Muscle layer of colon (tissue), 2 donors: ENCODE results near the gene UGT2B11.
"Not testable (repeated sequence)": the region's sequence is repeated elsewhere in the genome, so short reads cannot be mapped to it uniquely, and the experiment has no call there.

Source experiments
- H3K27ac ChIP-seq: one replicate; pipeline ENCODE4 v1.7.0; 2013; ENCODE audit warnings: low read depth, mild to moderate bottlenecking, low read length, moderate library complexity
- H3K27me3 ChIP-seq, 2 donors: one replicate each; pipeline ENCODE4 v1.7.0; 2013; ENCODE audit warnings: low read length in 2 of 2, mild to moderate bottlenecking in 2 of 2; ENCODE audit not compliant: insufficient read depth in 2 of 2, control insufficient read depth in 1 of 2
- H3K36me3 ChIP-seq: one replicate; pipeline ENCODE4 v1.7.0; 2013; ENCODE audit warnings: mild to moderate bottlenecking, low read length; ENCODE audit not compliant: insufficient read depth
- H3K4me1 ChIP-seq: one replicate; pipeline ENCODE4 v1.7.0; 2013; ENCODE audit warnings: mild to moderate bottlenecking, low read length; ENCODE audit not compliant: insufficient read depth
- H3K4me3 ChIP-seq, 2 donors: one replicate each; pipeline ENCODE4 v1.7.0; 2013; ENCODE audit warnings: low read length in 2 of 2, low read depth in 1 of 2, mild to moderate bottlenecking in 1 of 2, moderate library complexity in 1 of 2
- H3K9ac ChIP-seq: one replicate; pipeline ENCODE4 v1.7.0; 2013; ENCODE audit warnings: low read length
- H3K9me3 ChIP-seq: one replicate; pipeline ENCODE4 v1.7.0; 2013; ENCODE audit warnings: mild to moderate bottlenecking, low read length
- donor health status: abdominal sarcoma.
- donor health status: Adenocarcinoma of cecum.

Gene UGT2B11

DNA sequence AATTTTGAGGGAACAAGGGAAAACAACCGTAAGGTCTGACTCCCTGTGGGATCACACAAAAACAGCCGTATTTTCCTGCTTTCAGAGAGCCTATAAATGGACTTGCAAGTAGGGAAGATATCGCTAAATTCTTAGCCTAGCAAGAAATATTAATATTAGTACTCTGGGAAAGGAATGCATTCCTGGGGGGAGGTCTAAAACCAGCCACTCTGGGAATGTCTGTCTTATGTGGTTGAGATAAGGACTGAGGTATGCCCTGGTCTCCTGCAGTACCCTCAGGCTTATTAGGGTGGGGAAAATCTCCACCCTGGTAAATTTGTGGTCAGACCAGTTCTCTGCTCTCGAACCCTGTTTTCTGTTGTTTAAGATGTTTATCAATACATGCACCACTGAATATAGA is 16.0 kb downstream of the UGT2B11 start:
- H3K36me3 ChIP-seq, H3K4me3 ChIP-seq, H3K27ac ChIP-seq, H3K9ac ChIP-seq, H3K27me3 ChIP-seq, H3K9me3 ChIP-seq, H3K4me1 ChIP-seq: not testable (repeated sequence)

DNA sequence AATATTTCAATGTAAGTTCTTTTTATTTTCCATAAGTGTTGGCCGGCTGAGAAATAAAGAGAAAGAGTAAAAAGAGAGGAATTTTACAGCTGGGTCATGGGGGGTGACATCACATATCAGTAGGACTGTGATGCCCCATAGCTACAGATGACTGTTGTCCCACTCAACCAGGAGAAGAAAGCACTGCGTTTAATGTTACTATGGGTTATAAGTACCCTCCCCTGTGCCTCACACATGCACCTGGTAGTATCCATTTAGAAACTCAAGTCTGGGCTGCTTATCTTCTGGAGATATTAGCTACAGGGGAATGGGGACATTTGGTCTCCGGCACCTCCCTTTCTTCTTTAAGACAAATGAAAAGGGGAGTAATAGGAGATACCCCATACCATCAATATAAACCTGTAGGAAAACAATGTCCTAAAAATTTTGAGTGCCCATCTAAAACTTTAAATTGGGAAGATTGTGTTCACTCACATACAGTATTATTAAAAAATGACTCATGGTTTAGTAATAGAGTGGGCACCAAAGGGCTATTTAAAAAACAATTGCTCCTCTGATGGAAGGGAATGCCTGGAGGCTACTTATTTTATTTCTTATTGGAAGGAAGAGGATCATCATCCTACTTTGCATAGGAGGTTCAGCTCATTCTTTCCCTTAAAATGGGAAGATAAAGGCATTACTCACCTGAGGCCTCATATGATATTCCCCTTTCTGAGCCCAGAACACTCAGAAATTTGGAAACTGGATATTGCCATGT is 18.2 kb downstream of the UGT2B11 start:
- H3K36me3 ChIP-seq = no peaks in the 10 kb centered on the region
- H3K4me1 ChIP-seq = no peaks in the 10 kb centered on the region
- no peaks in the 10 kb centered on the region for H3K9me3 ChIP-seq
- no peak overlapping the region for H3K9ac ChIP-seq
- no peak overlapping the region for H3K27ac ChIP-seq
- no peak overlapping the region for H3K4me3 ChIP-seq
- no peaks in the 10 kb centered on the region for H3K27me3 ChIP-seq

DNA sequence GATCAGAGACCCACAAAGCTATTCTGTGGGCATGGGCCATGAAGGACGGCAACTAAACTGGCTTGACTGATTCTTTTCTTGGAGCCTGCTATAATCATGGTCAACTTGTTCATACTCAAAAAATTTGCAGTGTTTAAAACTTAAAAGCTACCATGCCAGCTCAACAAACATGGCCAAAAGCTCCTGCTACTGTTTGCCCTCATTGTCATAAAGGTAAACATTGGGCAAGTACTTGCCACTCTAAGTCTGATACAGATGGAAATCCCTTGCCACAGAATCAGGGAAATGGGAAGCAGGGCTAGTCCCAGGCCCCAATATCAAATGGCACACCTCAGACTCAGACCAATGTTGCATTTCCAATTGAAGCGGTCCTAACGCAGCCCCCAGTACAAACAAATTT is 20.4 kb downstream of the UGT2B11 start:
- H3K4me1 ChIP-seq = no peaks in the 10 kb centered on the region
- no peaks in the 10 kb centered on the region for H3K36me3 ChIP-seq
- H3K27ac ChIP-seq = no peak overlapping the region
- H3K4me3 ChIP-seq = no peak overlapping the region
- H3K9ac ChIP-seq = no peak overlapping the region
- H3K9me3 ChIP-seq = no peaks in the 10 kb centered on the region
- no peaks in the 10 kb centered on the region for H3K27me3 ChIP-seq

DNA sequence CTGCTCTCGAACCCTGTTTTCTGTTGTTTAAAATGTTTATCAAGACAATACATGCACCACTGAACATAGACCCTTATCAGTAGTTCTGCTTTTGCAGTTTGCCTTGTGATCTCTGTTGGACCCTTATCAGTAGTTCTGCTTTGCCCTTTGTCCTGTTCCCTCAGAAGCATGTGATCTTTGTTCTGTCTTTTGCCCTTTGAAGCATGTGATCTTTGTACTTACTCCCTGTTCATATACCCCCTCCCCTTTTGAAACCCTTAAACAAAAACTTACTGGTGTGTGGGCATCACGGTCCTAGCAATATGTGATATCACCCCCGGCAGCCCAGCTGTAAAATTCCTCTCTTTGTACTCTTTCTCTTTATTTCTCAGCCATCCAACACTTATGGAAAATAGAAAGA is 22.6 kb downstream of the UGT2B11 start:
- H3K36me3 ChIP-seq, H3K27ac ChIP-seq, H3K27me3 ChIP-seq, H3K4me3 ChIP-seq, H3K9me3 ChIP-seq, H3K9ac ChIP-seq, H3K4me1 ChIP-seq: not testable (repeated sequence)

DNA sequence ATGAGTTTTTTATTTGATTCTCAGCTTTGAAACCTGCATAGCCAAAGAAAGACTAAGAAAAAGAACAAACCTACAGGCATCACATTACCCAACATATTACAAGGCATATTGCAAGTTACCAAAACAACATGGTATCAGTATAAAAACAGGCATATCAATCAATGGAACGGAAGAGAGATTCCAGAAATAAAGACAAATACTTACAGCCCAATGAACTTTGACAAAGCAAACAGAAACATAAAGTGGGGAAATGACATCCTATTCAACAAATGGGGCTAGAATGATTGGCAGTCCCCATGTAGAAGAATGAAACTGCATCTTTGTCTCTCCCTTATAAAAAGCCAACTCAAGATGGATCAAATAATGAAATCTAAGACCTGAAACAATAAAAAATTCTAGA is 23.9 kb downstream of the UGT2B11 start:
- not testable (repeated sequence) for H3K27me3 ChIP-seq, H3K27ac ChIP-seq, H3K9ac ChIP-seq, H3K36me3 ChIP-seq, H3K9me3 ChIP-seq, H3K4me1 ChIP-seq, H3K4me3 ChIP-seq

DNA sequence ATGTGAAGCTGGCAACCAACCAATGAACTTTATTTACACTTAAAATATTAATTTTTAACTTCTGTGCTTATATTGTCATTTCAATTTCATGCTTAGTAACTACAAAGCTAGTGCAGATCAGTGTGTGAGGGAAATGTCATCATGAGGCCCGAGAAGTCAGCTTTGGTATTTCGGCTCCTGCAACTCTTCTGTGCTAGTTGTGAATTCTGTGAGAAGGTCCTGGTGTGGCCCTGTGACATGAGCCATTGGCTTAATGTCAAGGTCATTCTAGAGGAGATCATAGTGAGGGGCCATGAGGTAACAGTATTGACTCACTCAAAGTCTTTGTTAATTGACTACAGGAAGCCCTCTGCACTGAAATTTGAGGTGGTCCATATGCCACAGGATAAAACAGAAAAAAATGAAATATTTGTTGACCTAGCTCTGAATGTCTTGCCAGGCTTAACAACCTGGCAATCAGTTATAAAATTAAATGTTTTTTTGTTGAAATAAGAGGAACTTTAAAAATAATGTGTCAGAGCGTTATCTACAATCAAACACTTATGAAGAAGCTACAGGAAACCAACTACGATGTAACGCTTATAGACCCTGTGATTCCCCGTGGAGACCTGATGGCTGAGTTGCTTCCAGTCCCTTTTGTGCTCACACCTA is 32.9 kb downstream of the UGT2B11 start:
- H3K27me3 ChIP-seq, H3K36me3 ChIP-seq, H3K9me3 ChIP-seq, H3K4me3 ChIP-seq, H3K4me1 ChIP-seq, H3K9ac ChIP-seq, H3K27ac ChIP-seq: not testable (repeated sequence)

DNA sequence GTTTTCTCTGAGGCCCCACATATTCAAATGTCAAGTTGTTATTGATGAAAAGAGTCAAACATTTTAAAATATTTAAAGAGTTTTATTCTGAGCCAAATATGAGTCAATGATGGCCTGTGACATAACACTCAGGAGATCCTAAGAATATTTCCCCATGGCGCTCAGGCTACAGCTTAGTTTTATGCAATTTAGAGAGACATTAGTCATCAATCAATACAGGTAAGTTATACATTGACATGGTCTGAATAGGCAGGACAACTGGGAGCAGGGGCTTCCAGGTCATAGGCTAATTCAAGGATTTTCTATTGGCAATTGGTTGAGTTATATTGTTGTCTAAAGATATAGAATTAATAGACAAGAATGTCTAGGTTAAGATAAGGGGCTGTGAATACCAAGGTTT is 34.7 kb downstream of the UGT2B11 start:
- H3K27ac ChIP-seq, H3K9ac ChIP-seq, H3K36me3 ChIP-seq: not testable (repeated sequence)

DNA sequence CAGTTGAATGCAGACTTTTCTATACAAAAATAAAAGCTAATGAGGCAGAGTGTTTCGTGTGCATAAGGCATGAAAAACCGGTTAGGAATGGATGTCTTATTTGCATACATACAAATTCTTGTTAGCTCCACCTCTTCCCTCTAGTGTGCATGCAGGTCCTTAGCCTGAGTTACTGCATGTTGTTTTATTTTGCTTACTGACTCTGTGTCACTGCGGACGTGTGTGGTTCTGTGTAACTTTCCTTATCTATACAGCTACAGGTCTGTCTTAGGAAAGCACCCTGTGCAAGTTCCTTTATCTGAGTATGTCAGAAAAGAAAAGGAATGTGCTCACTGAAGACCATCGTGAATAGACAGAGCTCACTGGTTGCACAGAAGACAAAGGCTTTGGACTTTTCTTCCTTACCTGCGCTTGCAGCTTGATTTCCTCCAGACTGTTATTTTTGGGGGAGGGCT is 35.8 kb downstream of the UGT2B11 start:
- H3K4me1 ChIP-seq, H3K9ac ChIP-seq, H3K27me3 ChIP-seq, H3K4me3 ChIP-seq, H3K27ac ChIP-seq, H3K36me3 ChIP-seq, H3K9me3 ChIP-seq: not testable (repeated sequence)

More for the DNA sequence above, 34.7 kb downstream of the UGT2B11 start:
- H3K9me3 ChIP-seq, H3K4me3 ChIP-seq, H3K27me3 ChIP-seq, H3K4me1 ChIP-seq: not testable (repeated sequence)

DNA sequence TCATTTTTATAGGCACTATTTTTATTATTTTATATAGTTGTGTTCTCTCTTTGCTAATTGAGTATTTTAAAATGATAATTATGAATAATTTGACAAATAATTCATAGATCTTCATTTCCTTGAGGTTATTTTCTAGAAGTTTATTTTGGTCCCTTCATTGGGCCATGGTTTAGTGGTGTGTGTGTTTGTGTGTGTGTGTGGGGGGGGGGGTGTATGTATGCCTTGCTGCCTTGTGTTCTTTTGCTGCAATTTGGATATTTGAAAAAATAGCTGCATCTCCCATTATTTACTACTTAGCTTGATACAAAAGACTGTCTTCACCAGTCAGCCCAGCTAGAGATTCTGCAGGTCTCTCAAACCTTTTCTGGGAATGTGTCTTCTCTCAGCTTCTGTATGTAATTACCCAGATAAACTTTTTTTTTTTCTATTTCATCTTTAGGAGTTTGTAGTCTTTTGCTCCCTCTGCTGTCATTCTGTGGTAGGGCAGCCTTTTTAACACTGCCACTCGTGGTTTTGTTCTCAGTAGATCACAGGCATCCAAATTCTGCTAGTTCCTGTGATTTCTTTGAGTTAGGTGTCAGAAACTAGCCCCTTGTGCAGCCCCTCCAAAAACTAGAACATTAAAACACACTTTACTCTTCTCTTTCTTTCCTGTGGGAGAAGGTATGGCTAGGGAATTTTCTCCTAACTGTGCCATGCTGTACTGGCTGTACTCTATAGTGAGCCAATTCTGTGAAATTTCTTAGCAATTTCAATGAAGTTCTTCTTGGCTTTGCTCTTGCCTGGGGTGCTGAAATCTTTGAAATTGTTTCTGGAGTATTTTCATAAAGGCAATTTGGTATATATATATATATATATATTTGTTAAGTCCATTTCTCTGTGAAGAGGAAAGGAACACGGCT is 44.1 kb downstream of the UGT2B11 start:
- H3K9ac ChIP-seq, H3K9me3 ChIP-seq, H3K4me1 ChIP-seq, H3K27me3 ChIP-seq, H3K36me3 ChIP-seq, H3K4me3 ChIP-seq, H3K27ac ChIP-seq: not testable (repeated sequence)

DNA sequence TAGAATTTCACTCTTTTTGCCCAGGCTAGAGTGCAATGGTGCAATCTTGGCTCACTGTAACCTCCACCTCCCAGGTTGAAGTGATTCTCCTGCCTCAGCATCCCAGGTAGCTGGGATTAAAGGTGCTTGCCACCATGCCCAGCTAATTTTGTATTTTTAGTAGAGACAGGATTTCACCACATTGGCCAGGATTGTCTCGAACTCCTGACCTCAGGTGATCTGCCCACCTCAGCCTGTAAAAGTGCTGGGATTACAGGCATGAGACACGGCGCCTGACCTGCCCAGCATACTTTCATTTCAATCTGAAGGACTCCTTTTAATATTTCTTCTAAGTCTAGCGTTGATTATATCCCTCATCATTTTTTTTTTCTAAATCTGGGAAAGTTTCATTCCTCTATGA is 45.4 kb downstream of the UGT2B11 start:
- H3K27ac ChIP-seq, H3K4me3 ChIP-seq, H3K4me1 ChIP-seq, H3K9ac ChIP-seq, H3K27me3 ChIP-seq, H3K36me3 ChIP-seq, H3K9me3 ChIP-seq: not testable (repeated sequence)

DNA sequence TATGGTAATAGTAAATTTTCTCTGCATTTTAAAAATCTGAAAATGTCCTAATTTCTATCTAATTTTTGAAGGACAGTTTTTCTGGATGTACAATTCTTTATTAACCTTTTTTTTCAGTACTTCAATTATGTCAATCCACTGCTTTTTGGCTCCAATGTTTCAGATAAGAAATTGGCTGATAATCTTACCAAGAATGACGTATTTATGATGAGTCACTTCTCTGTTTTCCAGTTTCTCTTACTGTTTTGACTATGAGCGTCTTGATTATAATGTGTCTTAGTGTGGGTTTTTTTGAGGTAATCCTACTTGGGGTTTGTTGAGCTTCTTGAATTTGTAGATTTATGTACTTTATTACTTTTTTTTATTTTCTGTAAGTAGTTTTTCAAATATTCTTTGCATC is 47.2 kb downstream of the UGT2B11 start:
- H3K36me3 ChIP-seq = no peaks in the 10 kb centered on the region
- no peaks in the 10 kb centered on the region for H3K27me3 ChIP-seq
- H3K4me1 ChIP-seq = no peaks in the 10 kb centered on the region
- H3K27ac ChIP-seq = no peak overlapping the region
- H3K4me3 ChIP-seq = no peak overlapping the region
- no peak overlapping the region for H3K9ac ChIP-seq
- H3K9me3 ChIP-seq = no peaks in the 10 kb centered on the region
